MCF 10A (cell line): Measurements from ENCODE around the gene ST7. TPM values are rescaled to one million over a fixed set of nuclear protein-coding genes. Genes with fewer than 3 reads are reported as not detected.

Source experiments
- BruUV-seq: library from RNA; stranded (reverse); fragments of 400-500 nt; replicated peaks from 2 replicates; lab custom pipeline; 2021; lab: Mats Ljungman, UMichigan
- CTCF ChIA-PET: fragments of 300-600 bp; sonication (Branson Sonifier 250); formaldehyde crosslinking; extraction: SDS; loops from one replicate; lab custom pipeline; 2021; ENCODE audit warnings: antibody characterized with exemption, inconsistent platforms; lab: Yijun Ruan, JAX
- POLR2A ChIA-PET: fragments of 300-600, 350-650 bp; sonication (Branson Sonifier 250); formaldehyde crosslinking; extraction: SDS; loops from one replicate; lab custom pipeline; 2020; ENCODE audit warnings: antibody characterized with exemption, inconsistent platforms; lab: Yijun Ruan, JAX
- DNase-seq: peaks from one replicate; pipeline ENCODE4 v3.0.0-alpha.2; 2018; ENCODE audit not compliant: unreplicated experiment
- H3K27ac Mint-ChIP-seq: one replicate; pipeline ENCODE4 v1.8.0; 2022; ENCODE audit warnings: mild to moderate bottlenecking, low read depth, mixed read lengths; ENCODE audit not compliant: unreplicated experiment
- H3K27me3 Mint-ChIP-seq: one replicate; pipeline ENCODE4 v1.8.0; 2022; ENCODE audit warnings: mixed read lengths; ENCODE audit not compliant: insufficient read depth, unreplicated experiment
- H3K36me3 Mint-ChIP-seq: one replicate; pipeline ENCODE4 v1.8.0; 2022; ENCODE audit warnings: mild to moderate bottlenecking, moderate library complexity, mixed read lengths; ENCODE audit not compliant: insufficient read depth, unreplicated experiment
- H3K4me1 Mint-ChIP-seq: one replicate; pipeline ENCODE4 v1.8.0; 2022; ENCODE audit warnings: mixed read lengths; ENCODE audit not compliant: insufficient read depth, unreplicated experiment
- H3K4me3 Mint-ChIP-seq: one replicate; pipeline ENCODE4 v1.8.0; 2022; ENCODE audit warnings: mild to moderate bottlenecking, moderate library complexity, mixed read lengths; ENCODE audit not compliant: unreplicated experiment
- H3K9me3 Mint-ChIP-seq: one replicate; pipeline ENCODE4 v1.8.0; 2022; ENCODE audit warnings: mixed read lengths; ENCODE audit not compliant: unreplicated experiment
- intact Hi-C: fragments of 100-400 bp; cut with micrococcal nuclease; formaldehyde crosslinking; loops from 2 replicates; pipeline ENCODE4 v1.14.1; 2022
- total RNA-seq: library from RNA; stranded (reverse); gene quantifications from 2 replicates; pipeline ENCODE4 v1.2.3, GENCODE V29; 2022
- TF ChIP-seq, protein P1 (sequence below): fragments of 200-600 bp; IDR thresholded peaks from one replicate; pipeline ENCODE4 v1.8.0; 2022; ENCODE audit warnings: antibody characterized with exemption, mild to moderate bottlenecking; ENCODE audit not compliant: unreplicated experiment

Gene ST7
- total RNA-seq, 1 experiment from 2014 or later: 18.5 TPM

DNA sequence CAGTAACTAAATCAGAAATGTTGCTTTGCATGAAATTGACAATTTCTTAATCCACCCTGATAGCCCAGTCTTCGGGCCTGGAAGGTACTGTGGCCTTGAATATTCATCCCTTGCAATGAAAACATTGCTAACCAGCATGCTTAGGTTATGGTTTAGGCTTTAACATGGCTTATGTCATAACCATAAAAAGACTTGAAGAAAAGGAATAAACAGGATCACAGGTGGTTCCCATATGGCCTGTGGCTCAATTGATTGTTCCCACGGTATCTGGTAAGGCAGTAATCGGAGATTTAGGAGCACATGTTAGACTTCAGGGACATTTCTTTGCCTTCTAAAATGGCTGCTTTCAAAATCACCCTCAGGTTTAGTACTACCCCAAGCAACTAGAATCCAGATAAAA is 139.5 kb downstream of the ST7 start:
- ChIA-PET POLR2A (no interaction called here), CTCF (no interaction called here)
- intact Hi-C loops: no loop called here
- DNase-seq: no peak
- Mint-ChIP-seq H3K36me3 (no peaks in the 10 kb centered on the region), H3K9me3 (no peaks in the 10 kb centered on the region), H3K4me1 (peaks cover 4% of the 10 kb centered on the region), H3K27me3 (no peaks in the 10 kb centered on the region), H3K27ac (no peak overlapping the region), H3K4me3 (no peak overlapping the region)
- TF ChIP-seq, protein P1, sequence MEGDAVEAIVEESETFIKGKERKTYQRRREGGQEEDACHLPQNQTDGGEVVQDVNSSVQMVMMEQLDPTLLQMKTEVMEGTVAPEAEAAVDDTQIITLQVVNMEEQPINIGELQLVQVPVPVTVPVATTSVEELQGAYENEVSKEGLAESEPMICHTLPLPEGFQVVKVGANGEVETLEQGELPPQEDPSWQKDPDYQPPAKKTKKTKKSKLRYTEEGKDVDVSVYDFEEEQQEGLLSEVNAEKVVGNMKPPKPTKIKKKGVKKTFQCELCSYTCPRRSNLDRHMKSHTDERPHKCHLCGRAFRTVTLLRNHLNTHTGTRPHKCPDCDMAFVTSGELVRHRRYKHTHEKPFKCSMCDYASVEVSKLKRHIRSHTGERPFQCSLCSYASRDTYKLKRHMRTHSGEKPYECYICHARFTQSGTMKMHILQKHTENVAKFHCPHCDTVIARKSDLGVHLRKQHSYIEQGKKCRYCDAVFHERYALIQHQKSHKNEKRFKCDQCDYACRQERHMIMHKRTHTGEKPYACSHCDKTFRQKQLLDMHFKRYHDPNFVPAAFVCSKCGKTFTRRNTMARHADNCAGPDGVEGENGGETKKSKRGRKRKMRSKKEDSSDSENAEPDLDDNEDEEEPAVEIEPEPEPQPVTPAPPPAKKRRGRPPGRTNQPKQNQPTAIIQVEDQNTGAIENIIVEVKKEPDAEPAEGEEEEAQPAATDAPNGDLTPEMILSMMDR: no peak
- BruUV-seq: no TSS peak

DNA sequence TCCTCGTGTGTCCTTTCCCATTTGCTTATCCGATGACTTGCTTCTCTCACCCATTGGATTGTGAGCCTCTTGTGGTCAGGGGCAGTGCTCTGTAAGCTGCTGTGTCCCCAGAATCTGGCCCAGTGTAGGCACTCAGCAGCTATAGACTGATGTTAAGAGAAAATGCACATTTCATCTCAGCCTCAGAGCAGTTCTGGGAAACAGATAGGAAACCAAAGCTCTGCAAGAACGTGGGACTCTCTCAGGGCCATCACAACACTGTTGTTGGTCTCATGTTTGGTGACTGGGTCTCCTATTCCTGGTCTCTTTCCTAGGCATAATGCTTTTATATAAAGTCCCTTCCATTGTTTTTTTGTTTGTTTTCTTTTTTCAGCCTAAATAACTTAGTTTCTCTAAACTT is 141.2 kb downstream of the ST7 start:
- Mint-ChIP-seq H3K4me1 (peaks cover 9% of the 10 kb centered on the region), H3K4me3 (no peak overlapping the region), H3K27me3 (no peaks in the 10 kb centered on the region), H3K36me3 (no peaks in the 10 kb centered on the region), H3K27ac (no peak overlapping the region), H3K9me3 (no peaks in the 10 kb centered on the region)
- no peak for DNase-seq
- BruUV-seq: no TSS peak
- CTCF ChIA-PET: no interaction called here
- POLR2A ChIA-PET: no interaction called here
- intact Hi-C loops: no loop called here
- TF ChIP-seq, protein P1: no peak

DNA sequence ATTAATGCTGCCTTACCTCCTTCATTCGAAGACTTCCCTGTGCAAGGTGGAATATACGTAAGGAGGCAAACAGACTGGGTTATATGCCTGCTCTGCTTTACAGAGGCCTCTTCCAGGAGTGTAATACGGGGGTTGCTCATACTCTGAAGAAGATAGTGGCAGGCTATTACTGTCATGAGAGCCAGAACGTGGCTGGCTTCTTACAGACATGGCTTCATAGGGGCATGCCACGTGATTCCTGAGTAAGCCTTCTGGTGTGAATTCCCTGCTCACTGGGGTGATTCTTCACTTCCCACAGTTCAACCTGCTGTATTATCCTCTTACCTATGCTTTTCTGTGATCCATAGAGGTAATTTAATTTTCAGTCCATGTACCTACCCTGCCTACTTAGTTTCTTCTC is 141.8 kb downstream of the ST7 start:
- no TSS peak for BruUV-seq
- no peak for DNase-seq
- CTCF ChIA-PET: no interaction called here

DNA sequence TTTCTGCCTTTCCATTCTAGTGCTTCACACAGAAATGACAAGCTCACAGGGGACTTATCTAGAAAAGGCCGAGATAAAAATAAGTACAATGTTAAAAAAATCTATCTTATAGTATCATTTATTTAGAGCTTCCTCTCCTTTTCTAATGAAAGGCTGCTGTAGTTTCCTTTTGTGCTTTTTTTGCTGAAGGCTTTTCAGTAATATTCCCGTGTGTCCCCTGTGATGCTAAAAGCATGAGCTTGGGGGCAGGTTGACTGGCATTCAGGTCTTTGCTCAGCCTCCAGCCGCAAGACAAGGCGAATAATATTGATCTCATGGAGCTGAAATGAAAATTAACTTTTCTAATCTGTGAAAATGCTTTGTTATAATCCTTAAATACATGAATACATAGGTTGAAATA is 143.0 kb downstream of the ST7 start:
- CTCF ChIA-PET: interaction anchor here (1.1 kb wide), 1 partner anchor 31 kb away, joined by 3 read pairs; no protein-coding TSS in a partner anchor
- TF ChIP-seq, protein P1: no peak
- DNase-seq: no peak
- no peaks in the 10 kb centered on the region for H3K9me3 Mint-ChIP-seq
- BruUV-seq: no TSS peak
- H3K27ac Mint-ChIP-seq: no peak overlapping the region
- POLR2A ChIA-PET: interaction anchor here (0.5 kb wide), 1 partner anchor 15 kb away, joined by 3 read pairs; no protein-coding TSS in a partner anchor
- no peak overlapping the region for H3K4me3 Mint-ChIP-seq
- intact Hi-C loops: no loop called here
- H3K27me3 Mint-ChIP-seq: no peaks in the 10 kb centered on the region
- H3K4me1 Mint-ChIP-seq: peaks cover 9% of the 10 kb centered on the region
- H3K36me3 Mint-ChIP-seq: no peaks in the 10 kb centered on the region

More for the DNA sequence above, 141.8 kb downstream of the ST7 start:
- H3K27me3 Mint-ChIP-seq: no peaks in the 10 kb centered on the region
- intact Hi-C loops: no loop called here
- TF ChIP-seq, protein P1: no peak
- no peaks in the 10 kb centered on the region for H3K36me3 Mint-ChIP-seq
- H3K9me3 Mint-ChIP-seq: no peaks in the 10 kb centered on the region
- H3K4me3 Mint-ChIP-seq: no peak overlapping the region
- peaks cover 9% of the 10 kb centered on the region for H3K4me1 Mint-ChIP-seq
- no peak overlapping the region for H3K27ac Mint-ChIP-seq
- POLR2A ChIA-PET: no interaction called here
